GM19351 (cell line): ENCODE measurements around the gene TLL2.
"Not testable (repeated sequence)": the region's sequence is repeated elsewhere in the genome, so short reads cannot be mapped to it uniquely, and the experiment has no call there.

Experiments
- ATAC-seq: cut with Tn5 transposase; IDR thresholded peaks from one replicate; pipeline ENCODE4 v1.9.1; 2021; ENCODE audit warnings: mild to moderate bottlenecking, moderate library complexity; ENCODE audit not compliant: unreplicated experiment

Gene TLL2

DNA sequence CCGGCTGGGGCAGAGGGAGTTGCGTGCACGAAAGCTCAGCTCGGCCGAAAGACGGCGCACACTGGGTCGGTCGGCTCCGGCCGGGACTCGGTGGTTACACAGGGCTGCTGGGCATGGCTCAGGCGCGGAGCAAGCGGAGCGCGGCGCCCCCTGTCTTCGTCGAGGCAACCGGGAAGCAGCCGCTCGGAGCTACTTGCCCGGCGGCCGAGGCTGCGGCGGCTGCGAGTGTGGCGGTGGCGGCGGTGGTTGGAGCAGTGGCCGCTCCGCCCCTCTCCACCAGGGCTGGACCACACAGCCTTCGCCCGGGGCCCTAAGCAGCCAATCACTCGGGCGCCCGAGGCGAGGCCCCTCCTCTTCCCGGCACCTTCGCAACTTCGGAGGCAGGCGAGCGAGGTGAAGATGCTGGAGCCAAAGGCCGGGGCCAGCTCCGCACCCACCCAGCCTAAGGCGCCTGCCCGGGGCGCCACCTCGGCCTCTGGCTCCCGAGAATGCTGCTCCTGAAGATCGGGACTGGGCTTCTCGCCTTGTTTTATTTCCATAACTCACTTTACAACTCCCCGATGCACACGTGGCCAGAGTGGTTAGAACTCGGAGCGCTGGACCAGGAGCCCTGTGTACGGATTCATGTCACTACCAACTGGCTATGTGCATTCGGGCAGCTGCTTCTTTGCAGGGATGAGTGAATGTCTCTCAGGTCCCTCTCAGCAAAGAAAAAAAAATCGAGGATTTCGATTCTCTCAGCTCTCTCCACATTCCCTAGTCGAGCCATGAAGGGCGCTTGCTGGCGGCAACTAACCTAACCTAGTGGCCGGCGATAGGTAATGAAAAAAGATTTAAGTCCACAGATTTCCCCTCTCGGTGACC, at the start of gene TLL2:
Gene TLL2, minus strand, starts transcription at position 229 of the 864 bp plus-strand sequence. CDS start 241 bp downstream, outside the sequence.
- peak; percentile 80 for ATAC-seq

DNA sequence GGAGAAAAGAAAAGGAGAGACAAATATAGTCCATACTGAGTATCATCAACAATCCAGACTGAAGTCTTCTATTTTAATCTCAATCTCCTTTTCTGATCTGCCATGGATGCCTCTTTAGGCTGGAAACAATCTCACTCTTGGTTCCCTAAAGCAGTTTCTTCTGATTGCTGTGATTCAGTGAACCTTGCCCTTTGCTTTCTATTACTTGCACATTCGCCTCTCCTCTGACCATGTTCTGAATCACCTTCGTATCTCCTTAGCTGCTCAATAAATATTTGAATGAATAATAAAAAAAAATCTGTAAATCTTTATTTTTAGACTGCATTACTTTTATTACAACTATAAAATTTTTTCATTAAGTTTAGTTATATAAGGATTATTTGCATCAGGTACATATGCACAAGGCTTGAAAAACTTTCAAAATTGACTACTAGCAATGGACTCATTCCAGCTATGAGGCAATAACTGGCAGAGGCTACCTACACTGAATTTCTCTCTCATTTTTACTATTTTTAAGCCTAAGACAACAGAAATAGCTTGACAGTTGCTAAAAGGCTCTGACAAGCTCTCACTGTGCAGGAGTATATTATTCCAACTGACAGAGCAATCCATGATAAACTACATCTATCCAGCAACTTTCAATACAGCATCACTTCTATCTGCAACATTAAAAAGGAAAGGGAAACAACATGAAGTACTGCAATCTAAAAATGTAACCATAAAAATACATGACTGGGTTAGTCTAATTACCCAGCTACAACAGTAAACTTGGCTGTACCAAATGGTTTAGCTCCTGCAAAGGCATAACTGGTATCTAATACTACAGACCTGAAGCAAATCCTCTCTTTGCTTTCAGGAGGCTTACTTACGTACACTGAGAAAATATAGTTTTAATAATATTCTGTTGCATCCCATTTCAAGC, 47.5 kb upstream of the TLL2 start:
- no peak for ATAC-seq

DNA sequence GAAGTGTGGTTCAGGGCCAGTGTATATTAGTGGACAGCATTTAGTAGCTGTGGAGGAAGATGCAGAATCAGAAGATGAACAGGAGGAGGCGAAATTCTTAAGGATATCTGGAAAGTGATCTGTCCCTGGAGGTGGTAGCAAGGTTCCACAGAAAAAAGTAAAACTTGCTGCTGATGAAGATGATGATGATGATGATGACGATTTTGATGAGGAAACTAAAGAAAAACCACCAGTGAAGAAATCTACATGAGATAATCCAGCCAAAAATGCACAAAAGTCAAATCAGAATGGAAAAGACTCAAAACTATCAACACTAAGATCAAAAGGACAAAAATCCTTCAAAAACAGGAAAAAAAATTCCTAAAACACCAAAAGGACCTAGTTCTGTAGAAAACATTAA, 46.8 kb upstream of the TLL2 start:
- ATAC-seq: no peak

DNA sequence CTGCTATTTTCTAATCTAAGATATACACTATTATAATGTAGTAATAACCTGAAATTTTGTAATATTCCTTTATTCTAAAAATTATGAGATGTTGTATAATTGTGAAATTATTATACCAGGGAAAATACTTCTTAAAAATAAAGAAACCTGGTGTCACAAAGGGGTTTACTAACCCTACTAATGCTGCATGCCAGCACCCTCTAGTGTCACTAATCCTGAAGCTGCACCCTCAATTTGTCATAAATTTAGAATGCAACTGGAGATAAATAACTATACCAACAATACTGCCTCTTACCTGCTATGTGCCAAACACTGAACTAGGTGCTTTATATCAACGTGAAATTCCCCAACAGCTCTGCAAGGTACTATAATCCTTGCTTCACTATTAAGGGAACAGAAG, 42.3 kb upstream of the TLL2 start:
- ATAC-seq: no peak

DNA sequence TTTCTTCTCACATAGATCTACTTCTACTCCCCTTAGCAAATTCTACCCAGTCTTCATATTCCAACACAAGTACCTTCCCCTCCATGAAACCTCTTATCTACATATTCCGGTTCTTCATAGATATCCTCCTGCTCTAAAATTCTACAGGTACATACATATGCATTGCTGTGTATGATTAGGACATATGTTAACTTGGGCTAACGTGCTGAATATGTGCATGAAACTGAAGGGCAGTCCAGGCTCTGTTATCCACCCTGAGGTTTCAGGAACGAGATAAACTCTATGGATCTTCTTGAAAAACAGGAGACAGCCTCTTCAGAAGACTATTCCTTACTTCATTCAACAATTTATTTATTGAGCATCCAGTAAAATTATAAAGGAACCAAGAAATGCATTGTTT, 41.6 kb upstream of the TLL2 start:
- no peak for ATAC-seq

DNA sequence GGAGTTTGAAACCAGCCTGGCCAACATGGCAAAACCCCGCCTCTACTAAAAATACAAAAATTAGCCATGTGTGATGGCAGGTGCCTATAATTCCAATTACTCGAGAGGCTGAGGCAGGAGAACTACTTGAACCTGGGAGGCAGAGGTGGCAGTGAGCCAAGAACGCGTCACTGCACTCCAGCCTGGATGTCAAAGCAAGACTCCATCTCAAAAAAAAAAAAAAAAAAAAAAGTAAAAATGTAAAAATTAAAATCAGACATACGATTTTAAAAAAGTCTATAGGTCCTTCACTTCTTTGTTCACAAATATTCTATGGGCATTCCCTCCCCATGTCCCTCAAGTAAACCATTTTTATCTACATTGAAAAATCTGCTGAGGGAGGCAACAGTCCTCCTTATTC, 34.9 kb upstream of the TLL2 start:
- no peak for ATAC-seq

DNA sequence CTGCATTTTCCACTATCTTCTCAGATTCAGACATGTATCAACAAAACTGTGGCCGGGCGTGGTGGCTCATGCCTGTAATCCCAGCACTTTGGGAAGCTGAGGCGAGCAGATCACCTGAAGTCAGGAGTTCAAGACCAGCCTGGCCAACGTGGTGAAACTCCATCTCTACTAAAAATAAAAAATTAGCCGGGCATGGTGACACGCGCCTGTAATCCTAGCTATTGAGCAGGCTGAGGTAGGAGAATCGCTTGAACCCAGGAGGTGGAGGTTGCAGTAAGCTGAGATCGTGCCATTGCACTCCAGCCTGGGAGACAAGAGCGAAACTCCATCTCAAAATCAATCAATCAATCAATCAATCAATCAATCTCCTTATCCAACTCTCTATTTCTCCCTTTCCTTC, 31.8 kb upstream of the TLL2 start:
- not testable (repeated sequence) for ATAC-seq

DNA sequence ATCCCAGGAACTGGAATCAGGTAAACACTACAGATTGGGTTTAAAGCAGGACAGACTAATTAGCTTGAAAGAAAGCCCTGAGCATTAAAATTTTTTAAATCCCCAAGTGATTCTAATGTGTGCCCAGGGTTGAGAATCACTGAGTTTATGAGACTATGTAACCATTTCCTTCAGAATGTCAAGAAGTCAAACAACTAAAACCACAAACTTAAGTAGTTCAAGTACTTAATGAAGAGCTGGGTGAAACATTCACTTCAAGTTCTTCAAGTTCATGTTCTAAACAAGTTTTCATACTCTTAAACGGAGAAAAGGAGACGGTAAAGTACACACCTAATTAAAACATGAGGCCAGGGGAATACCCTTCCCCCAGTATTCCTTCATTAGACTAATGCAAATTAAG, 28.2 kb upstream of the TLL2 start:
- ATAC-seq: no peak

DNA sequence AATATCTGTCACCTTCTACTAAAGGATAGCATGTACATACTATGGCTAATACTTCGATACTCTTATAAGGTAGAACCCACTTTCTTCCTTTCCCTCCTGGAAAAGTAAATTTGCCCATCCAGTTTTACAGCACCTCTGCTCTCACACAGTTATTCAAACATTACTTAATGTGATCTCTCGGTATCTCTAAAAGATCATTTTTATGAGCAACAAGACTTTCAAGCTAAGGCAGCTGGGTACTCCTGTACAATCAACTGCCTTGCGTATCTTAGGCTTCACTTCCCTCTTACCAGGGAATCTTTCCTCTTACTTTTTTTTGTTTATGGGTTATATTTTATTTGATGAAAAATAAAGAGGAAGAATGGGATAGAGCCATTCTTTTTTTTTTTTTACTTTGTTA, 26.5 kb upstream of the TLL2 start:
- ATAC-seq: no peak

DNA sequence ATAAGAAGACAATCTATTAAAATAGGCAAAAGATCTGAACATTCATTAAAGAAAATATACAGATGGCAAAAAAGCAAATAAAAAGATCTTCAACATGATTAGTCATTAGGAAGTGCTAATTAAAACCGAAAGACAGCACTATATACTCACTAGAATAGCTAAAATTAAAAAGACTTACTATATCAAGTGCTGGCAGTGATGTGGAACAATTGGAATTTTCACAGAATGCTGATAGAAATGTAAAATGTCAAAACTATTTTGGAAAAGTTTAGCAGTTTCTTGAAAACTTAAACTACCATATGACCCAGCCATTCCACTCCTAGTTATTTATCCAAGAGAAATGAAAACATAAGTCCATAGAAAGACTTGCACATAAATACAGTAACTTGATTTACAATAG, 25.0 kb upstream of the TLL2 start:
- ATAC-seq: no peak

DNA sequence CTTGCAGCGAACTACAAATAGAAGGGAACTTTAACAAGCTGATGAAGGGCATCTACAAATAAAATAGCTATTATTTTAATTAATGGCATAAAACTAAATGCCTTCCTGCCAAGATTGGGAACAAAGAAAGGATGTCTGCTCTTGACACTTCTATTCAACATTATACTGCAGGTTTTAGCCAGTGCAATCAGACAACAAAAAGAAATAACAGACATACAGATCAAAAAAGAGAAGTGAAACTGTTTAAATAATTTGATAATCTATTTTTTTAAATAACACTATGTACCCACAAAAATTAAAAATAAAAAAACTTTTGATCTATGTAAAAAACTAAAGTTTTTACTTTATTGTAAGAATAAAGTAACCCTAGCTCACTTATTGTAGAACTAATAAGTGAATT, 22.4 kb upstream of the TLL2 start:
- ATAC-seq: no peak

DNA sequence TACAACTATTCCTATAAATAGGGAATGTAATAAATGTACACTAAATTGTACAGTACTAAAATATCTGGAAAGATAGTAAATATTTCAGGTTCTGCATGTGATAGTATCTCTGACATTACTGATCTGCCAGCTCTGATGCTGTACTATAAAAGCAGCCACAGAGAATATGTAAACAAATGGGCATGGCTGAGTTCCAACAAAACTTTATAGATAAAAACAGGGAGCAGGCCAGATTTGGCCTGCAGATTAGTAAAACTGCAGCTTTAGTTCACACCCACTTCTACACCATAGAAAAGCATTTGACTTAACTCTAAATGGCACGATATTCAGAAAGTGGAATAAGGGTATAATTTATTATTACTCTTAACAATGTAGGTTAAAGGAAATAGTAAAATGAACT, 18.8 kb upstream of the TLL2 start:
- no peak for ATAC-seq

DNA sequence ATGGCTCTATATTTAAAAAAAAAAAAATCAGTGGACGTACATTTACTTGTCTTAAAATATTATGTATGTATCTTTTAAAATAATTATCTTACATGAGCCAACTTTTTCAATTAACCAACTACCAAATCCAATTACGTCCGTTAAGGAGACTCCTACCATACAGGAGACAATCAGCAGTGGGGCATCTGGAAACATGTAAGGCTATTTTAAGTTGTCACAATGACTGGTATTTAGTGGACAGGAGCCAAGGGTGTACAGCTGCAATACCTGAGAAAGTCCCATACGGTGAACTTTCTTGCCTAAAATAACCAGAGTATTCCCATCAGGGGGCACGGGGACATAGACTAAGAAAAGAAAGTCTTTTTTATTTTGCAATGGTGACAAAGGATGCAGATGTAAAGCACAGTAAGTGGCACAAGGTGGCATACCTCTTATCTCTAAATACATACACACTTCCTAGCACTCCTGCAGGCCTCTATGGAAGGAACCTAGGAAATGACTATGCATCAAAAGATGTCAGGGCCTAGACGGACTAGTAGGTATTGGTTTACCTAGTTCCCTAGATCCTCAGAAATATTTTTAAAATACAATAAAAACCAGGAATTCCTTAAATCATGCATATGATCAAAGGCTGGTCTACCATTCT, 16.0 kb upstream of the TLL2 start:
- no peak for ATAC-seq

DNA sequence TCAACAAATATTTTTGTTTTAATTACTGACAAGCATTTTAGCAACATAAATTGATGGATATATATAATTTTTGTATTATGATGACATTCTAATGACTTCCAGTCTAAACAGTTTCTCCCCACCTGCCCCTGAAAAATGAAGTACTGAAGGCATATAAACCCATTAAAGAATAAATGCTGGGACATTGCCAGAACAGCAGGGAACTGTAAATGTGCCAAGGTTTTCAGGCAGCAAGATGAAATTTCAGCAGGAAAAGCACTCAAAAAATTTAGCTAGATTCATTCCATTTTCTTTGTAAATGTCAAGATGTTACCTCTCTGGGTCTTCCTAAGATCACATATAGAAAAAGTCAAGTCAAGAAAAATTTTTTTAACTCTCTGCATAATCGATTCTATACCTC, 11.0 kb upstream of the TLL2 start:
- ATAC-seq: no peak

DNA sequence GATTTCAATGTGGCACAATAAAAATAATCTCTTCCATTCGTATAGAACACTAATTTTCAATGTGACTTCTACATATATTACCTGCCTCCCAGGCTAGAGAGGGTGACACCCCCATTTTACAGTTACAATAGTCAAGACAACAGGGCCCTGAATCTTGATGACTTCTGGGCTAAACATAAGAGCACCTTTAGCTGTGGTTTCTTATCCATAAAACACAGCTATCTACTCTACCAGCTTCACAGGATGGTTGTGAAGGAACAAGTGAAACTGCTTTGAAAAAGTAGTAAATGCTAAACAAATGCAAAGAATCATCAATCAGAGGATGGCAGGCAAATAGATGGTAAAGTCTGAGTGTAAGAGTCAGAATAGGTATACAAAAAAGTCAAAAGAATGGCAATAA, 3.6 kb upstream of the TLL2 start:
- ATAC-seq: no peak

DNA sequence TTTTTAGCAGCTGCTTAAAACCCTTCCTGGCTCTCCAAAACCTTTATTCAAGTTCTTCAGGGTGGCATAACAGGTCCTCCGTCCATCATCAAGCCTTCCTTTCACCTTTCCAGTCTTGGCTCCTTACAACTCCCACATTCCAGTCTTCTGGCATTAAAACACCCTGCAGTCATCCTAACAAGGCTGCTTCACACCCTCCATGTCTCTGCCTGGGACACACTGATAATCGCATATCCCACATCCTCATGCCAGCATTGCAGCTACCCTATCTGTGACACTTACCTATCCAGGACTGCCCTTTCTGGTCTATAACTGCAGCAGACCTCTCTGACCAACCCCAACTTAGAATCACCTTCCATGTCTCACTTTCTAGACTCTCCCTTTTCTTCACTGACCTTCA, 2.6 kb upstream of the TLL2 start:
- ATAC-seq: no peak

DNA sequence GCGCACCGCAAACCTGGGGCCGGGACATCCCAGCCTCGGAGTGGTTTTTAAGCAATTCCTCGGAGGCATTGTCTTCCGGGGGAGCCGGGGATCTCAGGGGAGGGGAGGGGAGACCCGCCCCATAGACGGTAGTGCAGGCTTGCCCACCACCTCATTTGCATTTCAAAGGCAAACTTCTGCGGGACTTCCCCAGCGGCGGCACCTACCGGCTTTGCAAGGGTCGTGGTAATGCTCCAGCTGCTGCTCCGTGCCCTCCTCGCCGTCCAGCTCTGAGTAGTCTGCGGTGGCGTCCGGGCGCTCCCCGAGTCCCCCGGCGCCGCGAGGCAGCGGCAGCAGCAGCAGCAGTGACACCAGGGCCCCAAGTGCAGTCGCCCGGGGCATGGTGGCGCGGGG, 425 bp downstream of the TLL2 start:
- ATAC-seq: no peak

DNA sequence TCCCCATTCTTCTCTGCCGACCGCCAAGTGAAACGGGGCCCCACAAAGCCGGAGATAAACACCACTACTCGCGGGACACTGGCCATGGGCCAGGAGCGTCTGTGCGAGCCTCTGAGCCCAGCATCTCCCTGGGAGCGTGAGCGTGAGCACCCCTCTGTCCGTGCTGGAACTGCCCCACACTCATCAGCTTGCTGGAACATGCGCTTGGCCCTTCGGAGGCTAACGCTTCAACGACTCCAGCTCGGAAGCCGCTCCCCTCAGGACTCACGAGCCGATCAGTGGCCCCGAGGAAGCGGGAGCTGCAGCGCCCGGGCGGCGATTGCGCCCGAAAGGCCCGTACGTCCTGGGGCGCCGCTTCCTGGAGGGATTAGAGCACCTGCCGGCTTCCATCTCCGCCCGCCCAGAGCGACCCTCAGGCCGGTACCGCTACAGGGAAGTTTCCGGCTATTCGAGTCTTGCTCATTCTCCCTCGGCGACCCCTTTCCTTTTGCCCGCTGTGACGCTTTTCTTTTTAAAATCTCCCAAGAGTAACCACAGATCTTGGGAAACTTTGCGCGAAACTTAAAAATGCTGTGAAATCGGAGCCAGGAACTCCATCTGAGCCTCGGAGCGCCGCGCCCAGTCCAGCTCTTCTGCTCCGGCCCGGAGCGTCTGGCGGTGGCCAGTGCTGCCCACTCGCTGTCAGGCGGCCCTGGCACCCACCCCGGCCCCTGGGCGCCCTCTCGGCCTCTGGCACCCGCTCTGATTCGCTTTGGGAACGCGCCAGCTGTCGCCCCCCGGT, 1.0 kb downstream of the TLL2 start:
- ATAC-seq: no peak

DNA sequence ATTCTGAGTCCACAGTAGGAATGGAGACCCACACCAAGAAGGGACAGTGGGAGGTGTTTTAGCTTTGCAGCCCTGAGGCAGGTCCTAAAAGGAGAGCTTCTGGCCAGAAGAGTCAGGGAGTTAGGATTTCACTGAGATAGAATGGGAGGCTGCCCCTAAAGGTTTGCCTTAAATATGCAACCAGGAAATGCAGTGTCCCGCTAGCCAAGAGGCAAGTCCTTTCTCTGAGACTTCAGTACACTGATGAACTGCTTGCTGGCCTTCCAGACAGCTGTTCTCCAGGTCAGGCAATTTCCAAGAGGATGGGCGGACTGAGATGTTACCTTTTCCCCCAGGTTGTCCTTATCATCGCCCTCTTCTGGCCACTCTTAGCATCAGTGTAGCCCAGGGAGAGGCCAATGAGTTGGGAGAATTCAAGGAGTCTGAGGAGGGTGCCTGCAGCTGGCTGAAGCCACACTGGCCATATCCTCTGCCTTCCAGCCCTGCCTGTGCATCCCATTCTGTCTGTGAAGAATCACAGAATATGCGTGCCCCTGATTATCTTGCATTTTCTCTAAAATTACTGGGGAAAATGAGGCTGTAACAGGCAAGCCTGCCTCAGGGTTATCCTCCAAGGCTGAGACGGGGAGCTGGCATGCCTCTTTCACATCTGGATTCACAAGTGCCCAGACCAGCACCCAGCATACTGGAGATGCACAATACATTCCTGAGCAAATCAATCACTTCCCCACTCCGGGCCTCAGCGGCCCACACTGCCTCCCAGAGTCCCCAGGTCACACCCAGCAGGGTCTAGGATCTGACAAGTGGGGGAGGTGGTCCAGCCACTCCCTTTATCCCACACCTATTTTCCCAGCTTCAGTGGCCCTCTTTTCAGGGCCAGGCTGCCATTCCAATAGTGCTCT, 2.4 kb downstream of the TLL2 start:
- no peak for ATAC-seq
